HEK293 (cell line): ENCODE measurements around the gene MPPE1.

ENCODE experiments used
- BCL11B ChIP-seq: fragments of 450-650 bp; formaldehyde crosslinking; IDR thresholded peaks from 2 replicates; pipeline ENCODE4 v1.5.1; 2016; ENCODE audit warnings: low read depth, missing biosample characterization, missing genetic modification characterization
- EGR2 ChIP-seq: fragments of 450-650 bp; formaldehyde crosslinking; IDR thresholded peaks from 2 replicates; pipeline ENCODE4 v1.5.1; 2016; ENCODE audit warnings: low read depth, missing biosample characterization, missing genetic modification characterization
- GLIS1 ChIP-seq: fragments of 450-650 bp; formaldehyde crosslinking; IDR thresholded peaks from 2 replicates; pipeline ENCODE4 v1.5.1; 2016; ENCODE audit warnings: missing biosample characterization, missing genetic modification characterization
- GLIS2 ChIP-seq: fragments of 450-650 bp; formaldehyde crosslinking; IDR thresholded peaks from 2 replicates; pipeline ENCODE4 v1.5.1; 2016; ENCODE audit warnings: missing biosample characterization, missing genetic modification characterization
- PRDM6 ChIP-seq: fragments of 450-650 bp; formaldehyde crosslinking; IDR thresholded peaks from 2 replicates; pipeline ENCODE4 v1.5.1; 2017; ENCODE audit warnings: missing biosample characterization, missing genetic modification characterization
- SALL2 ChIP-seq: fragments of 450-650 bp; formaldehyde crosslinking; IDR thresholded peaks from 2 replicates; pipeline ENCODE4 v1.5.0; 2017; ENCODE audit warnings: missing biosample characterization, mild to moderate bottlenecking, missing genetic modification characterization, borderline replicate concordance
- SP2 ChIP-seq: fragments of 450-650 bp; formaldehyde crosslinking; IDR thresholded peaks from 2 replicates; pipeline ENCODE4 v1.5.1; 2016; ENCODE audit warnings: missing biosample characterization, missing genetic modification characterization
- SP3 ChIP-seq: fragments of 450-650 bp; formaldehyde crosslinking; IDR thresholded peaks from 2 replicates; pipeline ENCODE4 v1.5.1; 2016; ENCODE audit warnings: missing biosample characterization, missing genetic modification characterization
- YY2 ChIP-seq: fragments of 450-650 bp; formaldehyde crosslinking; IDR thresholded peaks from 2 replicates; pipeline ENCODE4 v1.5.1; 2016; ENCODE audit warnings: missing biosample characterization, missing genetic modification characterization
- ZBTB21 ChIP-seq: fragments of 450-650 bp; formaldehyde crosslinking; IDR thresholded peaks from 2 replicates; pipeline ENCODE4 v1.5.1; 2017; ENCODE audit warnings: missing biosample characterization, missing genetic modification characterization
- ZBTB8A ChIP-seq: fragments of 450-650 bp; formaldehyde crosslinking; IDR thresholded peaks from 2 replicates; pipeline ENCODE4 v1.5.1; 2016; ENCODE audit warnings: missing biosample characterization, missing genetic modification characterization
- ZNF138 ChIP-seq: fragments of 450-650 bp; formaldehyde crosslinking; IDR thresholded peaks from 2 replicates; pipeline ENCODE4 v1.5.1; 2016; ENCODE audit warnings: missing biosample characterization, missing genetic modification characterization, borderline replicate concordance
- ZNF146 ChIP-seq: fragments of 450-650 bp; formaldehyde crosslinking; IDR thresholded peaks from 2 replicates; pipeline ENCODE4 v1.5.1; 2016; ENCODE audit warnings: missing biosample characterization, missing genetic modification characterization
- ZNF2 ChIP-seq: fragments of 450-650 bp; formaldehyde crosslinking; IDR thresholded peaks from 2 replicates; pipeline ENCODE4 v1.5.1; 2016; ENCODE audit warnings: missing biosample characterization, missing genetic modification characterization
- ZNF214 ChIP-seq: fragments of 450-650 bp; formaldehyde crosslinking; IDR thresholded peaks from 2 replicates; pipeline ENCODE4 v1.5.1; 2017; ENCODE audit warnings: missing biosample characterization, mild to moderate bottlenecking, missing genetic modification characterization, borderline replicate concordance
- ZNF391 ChIP-seq: fragments of 450-650 bp; formaldehyde crosslinking; IDR thresholded peaks from 2 replicates; pipeline ENCODE4 v1.5.1; 2016; ENCODE audit warnings: low read depth, missing biosample characterization, missing genetic modification characterization, borderline replicate concordance
- ZNF404 ChIP-seq: fragments of 450-650 bp; formaldehyde crosslinking; IDR thresholded peaks from 2 replicates; pipeline ENCODE4 v1.5.1; 2017; ENCODE audit warnings: missing biosample characterization, missing genetic modification characterization
- ZNF416 ChIP-seq: fragments of 450-650 bp; formaldehyde crosslinking; IDR thresholded peaks from 2 replicates; pipeline ENCODE4 v1.5.1; 2016; ENCODE audit warnings: missing biosample characterization, missing genetic modification characterization
- ZNF423 ChIP-seq: fragments of 450-650 bp; formaldehyde crosslinking; IDR thresholded peaks from 2 replicates; pipeline ENCODE4 v1.5.1; 2016; ENCODE audit warnings: missing biosample characterization, missing genetic modification characterization
- ZNF510 ChIP-seq: fragments of 450-650 bp; formaldehyde crosslinking; IDR thresholded peaks from 2 replicates; pipeline ENCODE4 v1.5.1; 2018; ENCODE audit warnings: mild to moderate bottlenecking, missing genetic modification characterization, missing biosample characterization; ENCODE audit not compliant: insufficient replicate concordance
- ZNF544 ChIP-seq: fragments of 450-650 bp; formaldehyde crosslinking; IDR thresholded peaks from 2 replicates; pipeline ENCODE4 v1.5.0; 2017; ENCODE audit warnings: missing biosample characterization, missing genetic modification characterization
- ZNF623 ChIP-seq: fragments of 450-650 bp; formaldehyde crosslinking; IDR thresholded peaks from 2 replicates; pipeline ENCODE4 v1.5.1; 2016; ENCODE audit warnings: missing biosample characterization, missing genetic modification characterization
- ZNF704 ChIP-seq: fragments of 450-650 bp; formaldehyde crosslinking; IDR thresholded peaks from 2 replicates; pipeline ENCODE4 v1.5.1; 2016; ENCODE audit warnings: missing biosample characterization, missing genetic modification characterization
- ZNF76 ChIP-seq: fragments of 450-650 bp; formaldehyde crosslinking; IDR thresholded peaks from 2 replicates; pipeline ENCODE4; 2016; ENCODE audit warnings: low read depth, missing biosample characterization, missing genetic modification characterization, borderline replicate concordance
- TF ChIP-seq, protein P1 (sequence below): fragments of 450-650 bp; formaldehyde crosslinking; IDR thresholded peaks from 2 replicates; pipeline ENCODE4 v1.5.1; 2017; ENCODE audit warnings: missing biosample characterization, missing genetic modification characterization
- TF ChIP-seq, protein P2 (sequence below): fragments of 450-650 bp; formaldehyde crosslinking; IDR thresholded peaks from 2 replicates; pipeline ENCODE4 v1.5.1; 2016; ENCODE audit warnings: missing biosample characterization, missing genetic modification characterization
- TF ChIP-seq, protein P3 (sequence below): fragments of 450-650 bp; formaldehyde crosslinking; IDR thresholded peaks from 2 replicates; pipeline ENCODE4 v1.5.1; 2016; ENCODE audit warnings: missing biosample characterization, missing genetic modification characterization, low read depth
- TF ChIP-seq, protein P4 (sequence below): fragments of 450-650 bp; formaldehyde crosslinking; IDR thresholded peaks from 2 replicates; pipeline ENCODE4 v1.5.1; 2017; ENCODE audit warnings: missing biosample characterization, missing genetic modification characterization
- TF ChIP-seq, protein P5 (sequence below): fragments of 450-650 bp; IDR thresholded peaks from 2 replicates; pipeline ENCODE4 v1.5.1; 2018; ENCODE audit warnings: missing biosample characterization, mild to moderate bottlenecking, missing genetic modification characterization

The MPPE1 gene

DNA sequence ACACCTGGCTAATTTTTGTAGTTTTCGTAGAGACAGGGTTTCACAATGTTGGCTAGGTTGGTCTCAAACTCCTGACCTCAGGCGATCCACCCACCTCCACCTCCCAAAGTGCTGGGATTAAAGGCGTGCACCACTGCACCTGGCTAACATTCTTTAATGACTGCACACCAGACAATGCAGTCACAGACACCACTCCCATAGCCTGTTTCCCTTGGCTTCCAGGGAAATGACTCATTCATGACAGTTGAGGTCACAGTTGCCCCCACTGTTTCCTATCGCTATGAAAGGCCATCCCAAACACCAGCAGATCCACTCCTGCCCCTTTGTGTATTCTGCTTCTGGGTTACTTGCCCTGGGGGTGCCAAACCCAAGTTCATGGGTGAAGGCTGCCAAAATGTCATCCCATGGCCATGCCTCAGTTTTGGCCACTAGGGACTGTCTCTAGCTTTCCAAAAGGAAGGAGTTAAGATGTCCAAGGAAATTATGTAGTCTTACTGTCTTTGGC, 48.2 kb downstream of the MPPE1 start (continued):
- TF ChIP-seq PRDM6 (tag by site-specific recombination) = no peak
- no peak for TF ChIP-seq ZNF76 (tag by site-specific recombination)
- no peak for TF ChIP-seq ZNF146 (tag by site-specific recombination)
- TF ChIP-seq, protein P1, sequence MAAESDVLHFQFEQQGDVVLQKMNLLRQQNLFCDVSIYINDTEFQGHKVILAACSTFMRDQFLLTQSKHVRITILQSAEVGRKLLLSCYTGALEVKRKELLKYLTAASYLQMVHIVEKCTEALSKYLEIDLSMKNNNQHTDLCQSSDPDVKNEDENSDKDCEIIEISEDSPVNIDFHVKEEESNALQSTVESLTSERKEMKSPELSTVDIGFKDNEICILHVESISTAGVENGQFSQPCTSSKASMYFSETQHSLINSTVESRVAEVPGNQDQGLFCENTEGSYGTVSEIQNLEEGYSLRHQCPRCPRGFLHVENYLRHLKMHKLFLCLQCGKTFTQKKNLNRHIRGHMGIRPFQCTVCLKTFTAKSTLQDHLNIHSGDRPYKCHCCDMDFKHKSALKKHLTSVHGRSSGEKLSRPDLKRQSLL (tag by site-specific recombination) = no peak
- no peak for TF ChIP-seq ZNF623 (tag by site-specific recombination)
- TF ChIP-seq, protein P2, sequence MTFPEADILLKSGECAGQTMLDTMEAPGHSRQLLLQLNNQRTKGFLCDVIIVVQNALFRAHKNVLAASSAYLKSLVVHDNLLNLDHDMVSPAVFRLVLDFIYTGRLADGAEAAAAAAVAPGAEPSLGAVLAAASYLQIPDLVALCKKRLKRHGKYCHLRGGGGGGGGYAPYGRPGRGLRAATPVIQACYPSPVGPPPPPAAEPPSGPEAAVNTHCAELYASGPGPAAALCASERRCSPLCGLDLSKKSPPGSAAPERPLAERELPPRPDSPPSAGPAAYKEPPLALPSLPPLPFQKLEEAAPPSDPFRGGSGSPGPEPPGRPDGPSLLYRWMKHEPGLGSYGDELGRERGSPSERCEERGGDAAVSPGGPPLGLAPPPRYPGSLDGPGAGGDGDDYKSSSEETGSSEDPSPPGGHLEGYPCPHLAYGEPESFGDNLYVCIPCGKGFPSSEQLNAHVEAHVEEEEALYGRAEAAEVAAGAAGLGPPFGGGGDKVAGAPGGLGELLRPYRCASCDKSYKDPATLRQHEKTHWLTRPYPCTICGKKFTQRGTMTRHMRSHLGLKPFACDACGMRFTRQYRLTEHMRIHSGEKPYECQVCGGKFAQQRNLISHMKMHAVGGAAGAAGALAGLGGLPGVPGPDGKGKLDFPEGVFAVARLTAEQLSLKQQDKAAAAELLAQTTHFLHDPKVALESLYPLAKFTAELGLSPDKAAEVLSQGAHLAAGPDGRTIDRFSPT (tag by site-specific recombination) = 0 out of 2 replicates have a peak, but pooled peaks have one; percentile 40
- TF ChIP-seq, protein P3, sequence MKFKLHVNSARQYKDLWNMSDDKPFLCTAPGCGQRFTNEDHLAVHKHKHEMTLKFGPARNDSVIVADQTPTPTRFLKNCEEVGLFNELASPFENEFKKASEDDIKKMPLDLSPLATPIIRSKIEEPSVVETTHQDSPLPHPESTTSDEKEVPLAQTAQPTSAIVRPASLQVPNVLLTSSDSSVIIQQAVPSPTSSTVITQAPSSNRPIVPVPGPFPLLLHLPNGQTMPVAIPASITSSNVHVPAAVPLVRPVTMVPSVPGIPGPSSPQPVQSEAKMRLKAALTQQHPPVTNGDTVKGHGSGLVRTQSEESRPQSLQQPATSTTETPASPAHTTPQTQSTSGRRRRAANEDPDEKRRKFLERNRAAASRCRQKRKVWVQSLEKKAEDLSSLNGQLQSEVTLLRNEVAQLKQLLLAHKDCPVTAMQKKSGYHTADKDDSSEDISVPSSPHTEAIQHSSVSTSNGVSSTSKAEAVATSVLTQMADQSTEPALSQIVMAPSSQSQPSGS = no peak
- no peak for TF ChIP-seq ZNF138 (tag by site-specific recombination)
- TF ChIP-seq ZNF391 = no peak
- TF ChIP-seq BCL11B (tag by site-specific recombination) = no peak
- TF ChIP-seq GLIS2 (tag by site-specific recombination) = 0 out of 2 replicates have a peak, but pooled peaks have one; percentile 40
- TF ChIP-seq EGR2 = no peak
- TF ChIP-seq, protein P4, sequence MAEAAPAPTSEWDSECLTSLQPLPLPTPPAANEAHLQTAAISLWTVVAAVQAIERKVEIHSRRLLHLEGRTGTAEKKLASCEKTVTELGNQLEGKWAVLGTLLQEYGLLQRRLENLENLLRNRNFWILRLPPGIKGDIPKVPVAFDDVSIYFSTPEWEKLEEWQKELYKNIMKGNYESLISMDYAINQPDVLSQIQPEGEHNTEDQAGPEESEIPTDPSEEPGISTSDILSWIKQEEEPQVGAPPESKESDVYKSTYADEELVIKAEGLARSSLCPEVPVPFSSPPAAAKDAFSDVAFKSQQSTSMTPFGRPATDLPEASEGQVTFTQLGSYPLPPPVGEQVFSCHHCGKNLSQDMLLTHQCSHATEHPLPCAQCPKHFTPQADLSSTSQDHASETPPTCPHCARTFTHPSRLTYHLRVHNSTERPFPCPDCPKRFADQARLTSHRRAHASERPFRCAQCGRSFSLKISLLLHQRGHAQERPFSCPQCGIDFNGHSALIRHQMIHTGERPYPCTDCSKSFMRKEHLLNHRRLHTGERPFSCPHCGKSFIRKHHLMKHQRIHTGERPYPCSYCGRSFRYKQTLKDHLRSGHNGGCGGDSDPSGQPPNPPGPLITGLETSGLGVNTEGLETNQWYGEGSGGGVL (tag by site-specific recombination) = no peak
- TF ChIP-seq ZNF510 (tag by site-specific recombination) = no peak
- no peak for TF ChIP-seq ZNF404 (tag by site-specific recombination)
- TF ChIP-seq, protein P5, sequence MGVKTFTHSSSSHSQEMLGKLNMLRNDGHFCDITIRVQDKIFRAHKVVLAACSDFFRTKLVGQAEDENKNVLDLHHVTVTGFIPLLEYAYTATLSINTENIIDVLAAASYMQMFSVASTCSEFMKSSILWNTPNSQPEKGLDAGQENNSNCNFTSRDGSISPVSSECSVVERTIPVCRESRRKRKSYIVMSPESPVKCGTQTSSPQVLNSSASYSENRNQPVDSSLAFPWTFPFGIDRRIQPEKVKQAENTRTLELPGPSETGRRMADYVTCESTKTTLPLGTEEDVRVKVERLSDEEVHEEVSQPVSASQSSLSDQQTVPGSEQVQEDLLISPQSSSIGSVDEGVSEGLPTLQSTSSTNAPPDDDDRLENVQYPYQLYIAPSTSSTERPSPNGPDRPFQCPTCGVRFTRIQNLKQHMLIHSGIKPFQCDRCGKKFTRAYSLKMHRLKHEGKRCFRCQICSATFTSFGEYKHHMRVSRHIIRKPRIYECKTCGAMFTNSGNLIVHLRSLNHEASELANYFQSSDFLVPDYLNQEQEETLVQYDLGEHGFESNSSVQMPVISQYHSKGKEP (tag by site-specific recombination) = no peak
- TF ChIP-seq ZNF544 (tag by site-specific recombination) = no peak
- TF ChIP-seq ZNF704 (tag by site-specific recombination) = no peak
- TF ChIP-seq ZBTB8A (tag by site-specific recombination) = no peak
- TF ChIP-seq SP3 (tag by site-specific recombination) = no peak
- TF ChIP-seq GLIS1 (tag by site-specific recombination) = peak; percentile 19
- no peak for TF ChIP-seq SALL2 (tag by site-specific recombination)
- TF ChIP-seq SP2 = no peak
- TF ChIP-seq ZBTB21 (tag by site-specific recombination) = 0 out of 2 replicates have a peak, but pooled peaks have one; percentile 33
- TF ChIP-seq ZNF2 (tag by site-specific recombination) = no peak
- TF ChIP-seq ZNF416 = no peak
- TF ChIP-seq ZNF423 (tag by site-specific recombination) = no peak
- TF ChIP-seq YY2 = no peak
- TF ChIP-seq ZNF214 (tag by site-specific recombination) = no peak
